Upper lobe of right lung (tissue), 1 donor: Measurements from ENCODE around the gene ZBTB46. TPM values are rescaled to one million over a fixed set of nuclear protein-coding genes. Genes with fewer than 3 reads are reported as not detected.

Experiments
- ATAC-seq: fragments of 200-7000 bp; cut with Tn5 transposase; one replicate; pipeline ENCODE4 v1.9.1; 2020; ENCODE audit warnings: mild to moderate bottlenecking, moderate library complexity
- DNase-seq: peaks from one replicate; pipeline ENCODE4 v3.0.0-alpha.2; 2020
- H3K27ac ChIP-seq: fragments of 200-600 bp; one replicate; pipeline ENCODE4 v1.8.0; 2022
- H3K27me3 ChIP-seq: fragments of 200-600 bp; one replicate; pipeline ENCODE4 v1.8.0; 2022; ENCODE audit warnings: mild to moderate bottlenecking
- H3K36me3 ChIP-seq: fragments of 200-600 bp; one replicate; pipeline ENCODE4 v1.8.0; 2022
- H3K4me1 ChIP-seq: fragments of 200-600 bp; one replicate; pipeline ENCODE4 v1.8.0; 2022
- H3K4me3 ChIP-seq: fragments of 200-600 bp; one replicate; pipeline ENCODE4 v1.8.0; 2022; ENCODE audit warnings: mild to moderate bottlenecking
- H3K9me3 ChIP-seq: fragments of 200-600 bp; one replicate; pipeline ENCODE4 v1.8.0; 2022
- intact Hi-C: fragments of 100-400 bp; cut with DNase I; formaldehyde crosslinking; loops from one replicate; pipeline ENCODE4 v1.11.0; 2022
- total RNA-seq: library from RNA; stranded (reverse); fragmentation: NEBNext Ultra II Directional; extraction: Animal tissue kit (Norgen Biotek cat#: 25700); gene quantifications from one replicate; pipeline ENCODE4 v1.2.1, GENCODE V29; 2021
- TF ChIP-seq, protein P1 (sequence below): fragments of 200-600 bp; IDR thresholded peaks from one replicate; pipeline ENCODE4 v1.8.0; 2022; ENCODE audit warnings: antibody characterized with exemption
- donor health status: DM: no; HTN: yes; CAD: no; lungs with severe emphysema.

ZBTB46 gene
- total RNA-seq, 1 donor from 2014 or later: 19.7 TPM

- H3K36me3 ChIP-seq: no peaks in the 10 kb centered on the region
- TF ChIP-seq, protein P1, sequence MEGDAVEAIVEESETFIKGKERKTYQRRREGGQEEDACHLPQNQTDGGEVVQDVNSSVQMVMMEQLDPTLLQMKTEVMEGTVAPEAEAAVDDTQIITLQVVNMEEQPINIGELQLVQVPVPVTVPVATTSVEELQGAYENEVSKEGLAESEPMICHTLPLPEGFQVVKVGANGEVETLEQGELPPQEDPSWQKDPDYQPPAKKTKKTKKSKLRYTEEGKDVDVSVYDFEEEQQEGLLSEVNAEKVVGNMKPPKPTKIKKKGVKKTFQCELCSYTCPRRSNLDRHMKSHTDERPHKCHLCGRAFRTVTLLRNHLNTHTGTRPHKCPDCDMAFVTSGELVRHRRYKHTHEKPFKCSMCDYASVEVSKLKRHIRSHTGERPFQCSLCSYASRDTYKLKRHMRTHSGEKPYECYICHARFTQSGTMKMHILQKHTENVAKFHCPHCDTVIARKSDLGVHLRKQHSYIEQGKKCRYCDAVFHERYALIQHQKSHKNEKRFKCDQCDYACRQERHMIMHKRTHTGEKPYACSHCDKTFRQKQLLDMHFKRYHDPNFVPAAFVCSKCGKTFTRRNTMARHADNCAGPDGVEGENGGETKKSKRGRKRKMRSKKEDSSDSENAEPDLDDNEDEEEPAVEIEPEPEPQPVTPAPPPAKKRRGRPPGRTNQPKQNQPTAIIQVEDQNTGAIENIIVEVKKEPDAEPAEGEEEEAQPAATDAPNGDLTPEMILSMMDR: no peak
- no peaks in the 10 kb centered on the region for H3K9me3 ChIP-seq
- H3K27ac ChIP-seq: no peak overlapping the region
- intact Hi-C loops: no loop called here
- H3K4me3 ChIP-seq: no peak overlapping the region
- DNase-seq (no peak), ATAC-seq (no peak)
- H3K4me1 ChIP-seq: peaks cover 11% of the 10 kb centered on the region
- H3K27me3 ChIP-seq: no peaks in the 10 kb centered on the region
Measured at GRCh38 chr20:63769891-63770474, 61.1 kb downstream of the ZBTB46 start.

- intact Hi-C loops: no loop called here
- no peak overlapping the region for H3K4me3 ChIP-seq
- H3K27ac ChIP-seq: no peak overlapping the region
- H3K9me3 ChIP-seq: no peaks in the 10 kb centered on the region
- ATAC-seq: no peak
- no peaks in the 10 kb centered on the region for H3K36me3 ChIP-seq
- TF ChIP-seq, protein P1: no peak
- H3K27me3 ChIP-seq: no peaks in the 10 kb centered on the region
- DNase-seq: no peak
- H3K4me1 ChIP-seq: peaks cover 11% of the 10 kb centered on the region
Measured at GRCh38 chr20:63768591-63769515, 62.2 kb downstream of the ZBTB46 start.

DNA sequence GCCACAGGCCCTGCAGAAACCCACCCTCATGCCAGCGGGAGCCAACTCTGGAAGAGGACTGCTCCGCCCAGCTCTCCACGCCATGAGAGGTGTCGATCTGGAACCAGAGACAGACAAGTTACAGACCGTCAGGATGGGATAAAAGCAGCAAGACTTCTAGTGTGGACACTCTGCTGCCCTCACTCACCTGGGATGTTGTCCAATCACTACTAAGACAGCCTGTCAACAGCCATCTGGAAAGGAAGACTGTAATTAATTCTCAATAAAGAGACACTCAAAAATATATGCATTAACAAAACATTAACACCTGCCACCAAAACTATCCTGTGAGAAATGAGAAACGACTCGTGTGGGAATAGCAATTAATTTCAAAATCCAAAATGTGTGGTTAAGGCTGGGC is 63.2 kb downstream of the ZBTB46 start:
- H3K4me3 ChIP-seq: no peak overlapping the region

DNA sequence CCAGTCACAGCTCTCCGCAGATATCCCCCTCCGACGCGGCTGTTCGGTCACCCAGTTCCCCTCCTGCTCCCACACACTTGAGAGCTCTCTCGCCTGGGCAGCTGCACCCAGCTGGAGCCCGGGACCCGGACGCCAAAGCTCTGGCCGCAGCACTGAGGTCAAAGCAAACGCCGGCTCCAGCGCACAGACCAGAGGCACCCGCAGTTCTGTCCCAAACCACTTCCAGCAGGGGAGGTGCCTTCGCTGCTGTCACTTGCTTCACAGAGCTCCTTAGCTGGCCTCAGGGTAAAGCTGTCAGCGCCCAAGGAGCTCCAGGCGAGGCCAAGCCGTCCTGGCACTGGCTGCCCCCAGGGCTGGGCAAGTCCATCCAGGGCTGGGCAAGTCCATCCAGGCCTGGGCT is 63.6 kb downstream of the ZBTB46 start:
- Histone ChIP-seq H3K27ac (no peak overlapping the region), H3K27me3 (no peaks in the 10 kb centered on the region), H3K4me1 (no peaks in the 10 kb centered on the region), H3K36me3 (no peaks in the 10 kb centered on the region), H3K9me3 (no peaks in the 10 kb centered on the region), H3K4me3 (no peak overlapping the region)
- intact Hi-C loops: no loop called here
- no peak for DNase-seq
- ATAC-seq: peak; percentile 27
- TF ChIP-seq, protein P1: no peak

More for the DNA sequence above, 63.2 kb downstream of the ZBTB46 start:
- DNase-seq: no peak
- no peak for ATAC-seq
- Histone ChIP-seq H3K27me3 (no peaks in the 10 kb centered on the region), H3K27ac (no peak overlapping the region), H3K9me3 (no peaks in the 10 kb centered on the region), H3K4me1 (peaks cover 2% of the 10 kb centered on the region), H3K36me3 (no peaks in the 10 kb centered on the region)
- intact Hi-C loops: no loop called here
- TF ChIP-seq, protein P1: no peak

DNA sequence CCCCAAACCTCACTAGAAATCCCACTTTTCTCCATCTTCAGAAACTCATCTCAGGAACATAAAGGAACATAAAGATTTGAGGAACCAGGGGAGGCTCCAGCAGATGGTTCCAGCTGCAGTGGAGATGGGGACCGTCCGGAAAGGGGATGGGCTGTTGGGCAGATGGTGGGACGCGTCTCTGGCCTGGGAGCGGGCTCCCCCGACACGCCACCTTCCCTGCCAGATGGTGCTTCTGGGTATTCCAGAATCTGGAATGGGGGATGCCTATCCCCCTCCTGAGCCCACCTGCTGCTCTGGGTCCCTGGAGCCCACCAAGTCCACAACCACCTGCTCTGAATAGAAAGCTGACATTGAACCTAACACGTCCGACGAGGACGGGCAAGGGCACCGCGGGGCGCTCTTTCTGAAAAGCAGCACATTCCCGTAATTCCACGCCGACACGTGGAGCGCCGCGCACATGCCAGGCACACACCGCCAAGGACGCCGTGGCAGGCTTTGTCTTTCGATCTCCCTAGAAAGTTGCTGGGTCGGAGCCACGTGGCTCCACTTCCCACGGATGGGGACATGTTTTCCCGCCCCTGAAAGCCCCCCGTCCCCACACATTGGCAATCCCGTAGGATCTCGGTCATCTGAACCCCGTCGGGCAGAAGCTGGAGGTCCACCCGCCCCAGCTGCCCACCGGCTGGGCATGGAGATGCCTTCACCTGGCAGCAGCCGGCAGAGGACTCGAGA is 64.2 kb downstream of the ZBTB46 start:
- no peaks in the 10 kb centered on the region for H3K36me3 ChIP-seq
- no peaks in the 10 kb centered on the region for H3K9me3 ChIP-seq
- H3K27ac ChIP-seq: no peak overlapping the region
- DNase-seq: no peak
- H3K27me3 ChIP-seq: no peaks in the 10 kb centered on the region
- no peak for ATAC-seq
- TF ChIP-seq, protein P1: no peak
- H3K4me1 ChIP-seq: no peaks in the 10 kb centered on the region
- H3K4me3 ChIP-seq: no peak overlapping the region
- intact Hi-C loops: no loop called here
